ENCODE measurements around the gene KRTAP9-2.

DNA sequence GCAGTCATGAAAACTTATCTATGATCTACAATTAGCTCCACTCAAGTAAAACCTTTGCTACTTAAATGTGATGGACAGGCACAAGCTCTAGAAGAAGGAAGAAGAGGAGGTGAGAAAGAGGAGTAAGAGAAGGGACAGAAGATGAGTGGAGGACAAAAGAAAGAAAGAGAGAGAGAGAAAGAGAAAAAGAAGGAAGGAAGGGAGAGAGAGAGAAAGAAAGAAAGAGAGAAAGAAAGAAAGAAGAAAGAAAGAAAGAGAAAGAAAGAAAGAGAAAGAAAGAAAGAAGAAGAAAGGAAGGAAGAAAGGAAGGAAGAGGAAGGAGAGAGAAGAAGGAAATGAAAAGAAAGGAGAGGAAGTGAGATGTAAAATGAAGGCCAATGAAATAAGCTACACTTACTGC, 3.6 kb downstream of the KRTAP9-2 start:
- TF ChIP-seq, protein P1, sequence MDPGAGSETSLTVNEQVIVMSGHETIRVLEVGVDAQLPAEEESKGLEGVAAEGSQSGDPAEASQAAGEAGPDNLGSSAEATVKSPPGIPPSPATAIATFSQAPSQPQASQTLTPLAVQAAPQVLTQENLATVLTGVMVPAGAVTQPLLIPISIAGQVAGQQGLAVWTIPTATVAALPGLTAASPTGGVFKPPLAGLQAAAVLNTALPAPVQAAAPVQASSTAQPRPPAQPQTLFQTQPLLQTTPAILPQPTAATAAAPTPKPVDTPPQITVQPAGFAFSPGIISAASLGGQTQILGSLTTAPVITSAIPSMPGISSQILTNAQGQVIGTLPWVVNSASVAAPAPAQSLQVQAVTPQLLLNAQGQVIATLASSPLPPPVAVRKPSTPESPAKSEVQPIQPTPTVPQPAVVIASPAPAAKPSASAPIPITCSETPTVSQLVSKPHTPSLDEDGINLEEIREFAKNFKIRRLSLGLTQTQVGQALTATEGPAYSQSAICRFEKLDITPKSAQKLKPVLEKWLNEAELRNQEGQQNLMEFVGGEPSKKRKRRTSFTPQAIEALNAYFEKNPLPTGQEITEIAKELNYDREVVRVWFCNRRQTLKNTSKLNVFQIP (CRISPR knock-in tag; IDR thresholded peaks at IDR 0.05; ENCODE audit: borderline replicate concordance, low read depth): no peak
- TF ChIP-seq OSR1 (CRISPR knock-in tag; IDR thresholded peaks at IDR 0.05) (no peak), CSDC2 (CRISPR knock-in tag; IDR thresholded peaks at IDR 0.05) (no peak), ISL1 (CRISPR knock-in tag; IDR thresholded peaks at IDR 0.05) (no peak), ZNF8 (CRISPR knock-in tag; IDR thresholded peaks at IDR 0.05) (no peak)
- TF ChIP-seq, protein P2, sequence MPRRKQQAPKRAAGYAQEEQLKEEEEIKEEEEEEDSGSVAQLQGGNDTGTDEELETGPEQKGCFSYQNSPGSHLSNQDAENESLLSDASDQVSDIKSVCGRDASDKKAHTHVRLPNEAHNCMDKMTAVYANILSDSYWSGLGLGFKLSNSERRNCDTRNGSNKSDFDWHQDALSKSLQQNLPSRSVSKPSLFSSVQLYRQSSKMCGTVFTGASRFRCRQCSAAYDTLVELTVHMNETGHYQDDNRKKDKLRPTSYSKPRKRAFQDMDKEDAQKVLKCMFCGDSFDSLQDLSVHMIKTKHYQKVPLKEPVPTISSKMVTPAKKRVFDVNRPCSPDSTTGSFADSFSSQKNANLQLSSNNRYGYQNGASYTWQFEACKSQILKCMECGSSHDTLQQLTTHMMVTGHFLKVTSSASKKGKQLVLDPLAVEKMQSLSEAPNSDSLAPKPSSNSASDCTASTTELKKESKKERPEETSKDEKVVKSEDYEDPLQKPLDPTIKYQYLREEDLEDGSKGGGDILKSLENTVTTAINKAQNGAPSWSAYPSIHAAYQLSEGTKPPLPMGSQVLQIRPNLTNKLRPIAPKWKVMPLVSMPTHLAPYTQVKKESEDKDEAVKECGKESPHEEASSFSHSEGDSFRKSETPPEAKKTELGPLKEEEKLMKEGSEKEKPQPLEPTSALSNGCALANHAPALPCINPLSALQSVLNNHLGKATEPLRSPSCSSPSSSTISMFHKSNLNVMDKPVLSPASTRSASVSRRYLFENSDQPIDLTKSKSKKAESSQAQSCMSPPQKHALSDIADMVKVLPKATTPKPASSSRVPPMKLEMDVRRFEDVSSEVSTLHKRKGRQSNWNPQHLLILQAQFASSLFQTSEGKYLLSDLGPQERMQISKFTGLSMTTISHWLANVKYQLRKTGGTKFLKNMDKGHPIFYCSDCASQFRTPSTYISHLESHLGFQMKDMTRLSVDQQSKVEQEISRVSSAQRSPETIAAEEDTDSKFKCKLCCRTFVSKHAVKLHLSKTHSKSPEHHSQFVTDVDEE (CRISPR knock-in tag; IDR thresholded peaks at IDR 0.05): no peak

All from SK-N-SH treated with all-trans-retinoic acid at 6 μM for 48 hours (cell line).